22Rv1 (cell line): ENCODE data around the gene SLF2.

Source experiments
- ZFX ChIP-seq: fragments of 450-650 bp; IDR thresholded peaks from 2 replicates; pipeline ENCODE4 v1.6.1; 2017; ENCODE audit warnings: antibody characterized with exemption, borderline replicate concordance
- TF ChIP-seq, protein P1 (sequence below): fragments of 450-650 bp; IDR thresholded peaks from 2 replicates; pipeline ENCODE4 v1.5.1; 2017; ENCODE audit warnings: mild to moderate bottlenecking

DNA sequence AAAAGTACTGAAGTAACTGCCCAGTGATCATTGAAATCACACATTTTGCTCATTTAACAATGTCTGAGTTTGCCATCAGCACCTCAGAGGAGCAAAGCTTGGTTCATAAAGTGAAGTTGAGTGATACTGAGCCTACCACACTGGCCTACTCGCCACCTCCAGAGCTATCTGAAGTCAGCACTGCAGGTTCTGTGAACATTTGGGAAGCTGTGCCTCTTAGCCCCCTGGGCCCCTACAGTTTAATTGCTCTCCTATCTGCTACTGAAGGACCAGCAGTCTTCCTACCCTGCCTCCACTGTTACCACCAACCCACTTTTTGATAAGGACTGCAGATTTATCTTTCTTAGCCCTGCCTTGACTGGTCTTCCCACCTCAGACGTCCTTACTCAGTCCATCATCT is 54.6 kb downstream of the SLF2 start:
- TF ChIP-seq, protein P1, sequence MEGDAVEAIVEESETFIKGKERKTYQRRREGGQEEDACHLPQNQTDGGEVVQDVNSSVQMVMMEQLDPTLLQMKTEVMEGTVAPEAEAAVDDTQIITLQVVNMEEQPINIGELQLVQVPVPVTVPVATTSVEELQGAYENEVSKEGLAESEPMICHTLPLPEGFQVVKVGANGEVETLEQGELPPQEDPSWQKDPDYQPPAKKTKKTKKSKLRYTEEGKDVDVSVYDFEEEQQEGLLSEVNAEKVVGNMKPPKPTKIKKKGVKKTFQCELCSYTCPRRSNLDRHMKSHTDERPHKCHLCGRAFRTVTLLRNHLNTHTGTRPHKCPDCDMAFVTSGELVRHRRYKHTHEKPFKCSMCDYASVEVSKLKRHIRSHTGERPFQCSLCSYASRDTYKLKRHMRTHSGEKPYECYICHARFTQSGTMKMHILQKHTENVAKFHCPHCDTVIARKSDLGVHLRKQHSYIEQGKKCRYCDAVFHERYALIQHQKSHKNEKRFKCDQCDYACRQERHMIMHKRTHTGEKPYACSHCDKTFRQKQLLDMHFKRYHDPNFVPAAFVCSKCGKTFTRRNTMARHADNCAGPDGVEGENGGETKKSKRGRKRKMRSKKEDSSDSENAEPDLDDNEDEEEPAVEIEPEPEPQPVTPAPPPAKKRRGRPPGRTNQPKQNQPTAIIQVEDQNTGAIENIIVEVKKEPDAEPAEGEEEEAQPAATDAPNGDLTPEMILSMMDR: no peak
- no peak for TF ChIP-seq ZFX
